DMS 273 treated with DMSO at 0.1 percent for 48 hours (cell line): ENCODE measurements around the gene SORCS2.

Experiments used
- DNase-seq: peaks from one replicate; lab custom pipeline; 2025; lab: John Stamatoyannopoulos, UW

The SORCS2 gene

GRCh38 chr4:7247521-7247920, 55.2 kb downstream of the SORCS2 start:
- no peak for DNase-seq

- no peak for DNase-seq
These were observed 55.6 kb downstream of the SORCS2 start for GRCh38 chr4:7247946-7248345.

- no peak for DNase-seq
These were observed 56.5 kb downstream of the SORCS2 start for GRCh38 chr4:7248857-7249256.

- DNase-seq = no peak
These were observed 59.0 kb downstream of the SORCS2 start for GRCh38 chr4:7251321-7251720.

GRCh38 chr4:7252051-7252450, 59.7 kb downstream of the SORCS2 start:
- DNase-seq = no peak

- no peak for DNase-seq
These were observed 60.4 kb downstream of the SORCS2 start for GRCh38 chr4:7252510-7253340.

- no peak for DNase-seq
These were observed 61.0 kb downstream of the SORCS2 start for GRCh38 chr4:7253341-7253700.

- peak; percentile 37 for DNase-seq
These were observed 61.5 kb downstream of the SORCS2 start for GRCh38 chr4:7253837-7254236.

- no peak for DNase-seq
These were observed 62.6 kb downstream of the SORCS2 start for GRCh38 chr4:7254736-7255487.

- DNase-seq = peak; percentile 15
These were observed 63.1 kb downstream of the SORCS2 start for GRCh38 chr4:7255488-7255881.

GRCh38 chr4:7255996-7256395, 63.7 kb downstream of the SORCS2 start:
- no peak for DNase-seq

- DNase-seq = peak; percentile 64
These were observed 64.9 kb downstream of the SORCS2 start for GRCh38 chr4:7256984-7257810.

GRCh38 chr4:7259039-7259438, 66.7 kb downstream of the SORCS2 start:
- no peak for DNase-seq

- no peak for DNase-seq
These were observed 68.2 kb downstream of the SORCS2 start for GRCh38 chr4:7260569-7260968.

GRCh38 chr4:7261087-7261486, 68.7 kb downstream of the SORCS2 start:
- no peak for DNase-seq

GRCh38 chr4:7261536-7261935, 69.2 kb downstream of the SORCS2 start:
- no peak for DNase-seq

GRCh38 chr4:7262134-7262533, 69.8 kb downstream of the SORCS2 start:
- DNase-seq = no peak

GRCh38 chr4:7263166-7263565, 70.8 kb downstream of the SORCS2 start:
- DNase-seq = no peak

- no peak for DNase-seq
These were observed 72.4 kb downstream of the SORCS2 start for GRCh38 chr4:7264694-7265093.

GRCh38 chr4:7266525-7267292, 74.4 kb downstream of the SORCS2 start:
- no peak for DNase-seq

GRCh38 chr4:7267829-7268228, 75.5 kb downstream of the SORCS2 start:
- DNase-seq = no peak

- no peak for DNase-seq
These were observed 76.6 kb downstream of the SORCS2 start for GRCh38 chr4:7268941-7269340.
